Retina (tissue), 1 donor: Measurements from ENCODE around the gene PET100.

ENCODE experiments used
- DNase-seq: peaks from one replicate; pipeline ENCODE4 v3.0.0-alpha.2; 2016

PET100 gene

GRCh38 chr19:7680606-7681339 lies 51.2 kb downstream of the PET100 start, which contains the start of gene TRAPPC5:
Gene TRAPPC5, plus strand, starts transcription at chr19:7680833. Its CDS starts 1,421 bp downstream, at chr19:7682254.
- peak; percentile 96 for DNase-seq
